GM18508 (cell line): ENCODE measurements around the gene JOSD1.
"Not testable (repeated sequence)": the region's sequence is repeated elsewhere in the genome, so short reads cannot be mapped to it uniquely, and the experiment has no call there.

Experiments
- ATAC-seq: cut with Tn5 transposase; IDR thresholded peaks from one replicate; pipeline ENCODE4 v1.9.1; 2021; ENCODE audit warnings: moderate number of reproducible peaks; ENCODE audit not compliant: insufficient read depth, unreplicated experiment

The JOSD1 gene

GRCh38 chr22:38696606-38697424 lies 3.9 kb downstream of the JOSD1 start:
- ATAC-seq = no peak

- no peak for ATAC-seq
Measured at GRCh38 chr22:38694940-38695339, 5.8 kb downstream of the JOSD1 start.

- no peak for ATAC-seq
Measured at GRCh38 chr22:38694049-38694448, 6.7 kb downstream of the JOSD1 start.

- ATAC-seq = no peak
Measured at GRCh38 chr22:38689651-38690050, 11.1 kb downstream of the JOSD1 start.

GRCh38 chr22:38685761-38686160 lies 15.0 kb downstream of the JOSD1 start:
- no peak for ATAC-seq

- ATAC-seq = no peak
Measured at GRCh38 chr22:38684895-38685294, 15.8 kb downstream of the JOSD1 start.

- no peak for ATAC-seq
Measured at GRCh38 chr22:38681582-38682335, 19.0 kb downstream of the JOSD1 start, which contains the start of gene TOMM22. Gene TOMM22, plus strand, starts transcription at chr22:38681957. Its CDS starts 22 bp downstream, at chr22:38681979.

- no peak for ATAC-seq
Measured at GRCh38 chr22:38675833-38676232, 24.9 kb downstream of the JOSD1 start.

GRCh38 chr22:38674888-38675287 lies 25.9 kb downstream of the JOSD1 start:
- ATAC-seq = no peak

GRCh38 chr22:38657045-38657909 lies 43.5 kb downstream of the JOSD1 start:
- no peak for ATAC-seq

GRCh38 chr22:38656256-38657044 lies 44.3 kb downstream of the JOSD1 start, which contains the start of the genes CBY1 and FAM227A:
Gene CBY1, plus strand, starts transcription at chr22:38656638. Its CDS starts 11,417 bp downstream, at chr22:38668055.
Gene FAM227A, minus strand, starts transcription at chr22:38656392. Its CDS starts 6,224 bp downstream, at chr22:38650168.
- peak; percentile 49 for ATAC-seq

- ATAC-seq = no peak
Measured at GRCh38 chr22:38655519-38656255, 45.1 kb downstream of the JOSD1 start.

- ATAC-seq = no peak
Measured at GRCh38 chr22:38653741-38654140, 47.0 kb downstream of the JOSD1 start.

GRCh38 chr22:38652859-38653258 lies 47.9 kb downstream of the JOSD1 start:
- no peak for ATAC-seq

GRCh38 chr22:38649841-38650522 lies 50.8 kb downstream of the JOSD1 start:
- ATAC-seq = no peak

GRCh38 chr22:38645430-38645829 lies 55.3 kb downstream of the JOSD1 start:
- ATAC-seq = no peak

GRCh38 chr22:38644245-38644644 lies 56.5 kb downstream of the JOSD1 start:
- not testable (repeated sequence) for ATAC-seq

GRCh38 chr22:38641476-38642040 lies 59.2 kb downstream of the JOSD1 start:
- ATAC-seq = no peak
